Smooth muscle cell (in vitro differentiated cells): Measurements from ENCODE around the gene FAXC. TPM values are rescaled to one million over a fixed set of nuclear protein-coding genes. Genes with fewer than 3 reads are reported as not detected.

Experiments used
- DNase-seq: peaks from one replicate; lab custom pipeline; 2025; ENCODE audit not compliant: unreplicated experiment; lab: John Stamatoyannopoulos, UW
- H2AFZ ChIP-seq: fragments of 200-600 bp; sonication (generic); 2 replicates; pipeline ENCODE4 v1.6.0; 2016; ENCODE audit warnings: antibody characterized with exemption, low read depth, mild to moderate bottlenecking
- H3F3A ChIP-seq: fragments of 200-600 bp; sonication (generic); 2 replicates; pipeline ENCODE4 v1.6.0; 2017; ENCODE audit warnings: antibody characterized with exemption, low read depth
- H3K27ac ChIP-seq: fragments of 200-600 bp; sonication (generic); 2 replicates; pipeline ENCODE4 v1.5.1; 2016; ENCODE audit warnings: low read depth, mild to moderate bottlenecking
- H3K27me3 ChIP-seq: fragments of 200-600 bp; sonication (generic); 2 replicates; pipeline ENCODE4 v1.6.1; 2016; ENCODE audit warnings: low read depth, mild to moderate bottlenecking
- H3K36me3 ChIP-seq: fragments of 200-600 bp; sonication (generic); 2 replicates; pipeline ENCODE4 v1.5.1; 2016; ENCODE audit warnings: low read depth
- H3K4me1 ChIP-seq: fragments of 200-600 bp; sonication (generic); 2 replicates; pipeline ENCODE4 v1.5.1; 2016; ENCODE audit warnings: low read depth
- H3K4me2 ChIP-seq: fragments of 200-600 bp; sonication (generic); 2 replicates; pipeline ENCODE4 v1.6.0; 2016; ENCODE audit warnings: mild to moderate bottlenecking
- H3K4me3 ChIP-seq: fragments of 200-600 bp; sonication (generic); 2 replicates; pipeline ENCODE4 v1.5.1; 2016; ENCODE audit warnings: mild to moderate bottlenecking
- H3K79me2 ChIP-seq: fragments of 200-600 bp; sonication (generic); 2 replicates; pipeline ENCODE4 v1.6.0; 2016; ENCODE audit warnings: low read depth, mild to moderate bottlenecking
- H3K9ac ChIP-seq: fragments of 200-600 bp; sonication (generic); 2 replicates; pipeline ENCODE4 v1.6.0; 2016; ENCODE audit warnings: low read depth
- H3K9me3 ChIP-seq: fragments of 200-600 bp; sonication (generic); replicated peaks from 2 replicates; pipeline ENCODE4 v1.5.1; 2016; ENCODE audit warnings: low read depth
- H4K20me1 ChIP-seq: fragments of 200-600 bp; sonication (generic); 2 replicates; pipeline ENCODE4 v1.6.0; 2016; ENCODE audit warnings: low read depth
- WGBS: methylation state at CpG from one replicate; pipeline ENCODE4 v1.1.7; 2016; ENCODE audit warnings: low lambda C conversion rate; 5-methylcytosine and 5-hydroxymethylcytosine counted together
- polyA plus RNA-seq: library from polyadenylated mRNA; unstranded; fragments of >200 nt; fragmentation: Nextera tagmentation; extraction: Ambion mirVana; gene quantifications from 2 replicates; pipeline ENCODE4 v1.2.1, GENCODE V29; 2016
- total RNA-seq: library from RNA; depleted of rRNA; stranded (reverse); fragments of >200 nt; gene quantifications from 2 replicates; pipeline ENCODE4 v1.2.3, GENCODE V29; 2014
- TF ChIP-seq, protein P1 (sequence below): fragments of 200-600 bp; sonication (generic); IDR thresholded peaks from 2 replicates; pipeline ENCODE4 v1.5.1; 2017; ENCODE audit warnings: borderline replicate concordance, mild to moderate bottlenecking, antibody characterized with exemption; ENCODE audit not compliant: insufficient read depth, poor library complexity, severe bottlenecking

Gene FAXC
- total and polyA plus RNA-seq, 2 experiments from 2014 or later = 1.6 to 6.8 TPM

DNA sequence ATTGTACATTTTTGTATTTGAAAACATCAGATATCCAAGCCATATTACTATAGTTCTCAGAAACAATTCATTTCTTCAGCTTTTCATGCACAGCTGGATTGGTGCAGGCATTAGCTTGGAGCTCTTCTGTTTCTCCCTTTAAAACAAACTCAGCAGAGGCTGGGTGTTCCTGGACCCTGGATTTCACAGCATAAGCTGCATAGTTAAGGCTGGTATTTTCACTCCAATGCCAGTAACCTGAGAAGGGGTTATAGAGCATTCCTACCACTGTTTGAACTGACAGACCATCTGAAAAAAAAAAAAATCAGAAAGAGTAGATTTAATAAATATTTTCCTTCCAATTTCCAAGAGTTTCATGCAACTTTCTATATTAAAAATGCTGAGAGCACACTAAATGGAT lies 20.1 kb upstream of the FAXC start:
- H3K27ac ChIP-seq = no peak overlapping the region
- H3K9me3 ChIP-seq = no peaks in the 10 kb centered on the region
- no peak overlapping the region for H3K9ac ChIP-seq
- TF ChIP-seq, protein P1, sequence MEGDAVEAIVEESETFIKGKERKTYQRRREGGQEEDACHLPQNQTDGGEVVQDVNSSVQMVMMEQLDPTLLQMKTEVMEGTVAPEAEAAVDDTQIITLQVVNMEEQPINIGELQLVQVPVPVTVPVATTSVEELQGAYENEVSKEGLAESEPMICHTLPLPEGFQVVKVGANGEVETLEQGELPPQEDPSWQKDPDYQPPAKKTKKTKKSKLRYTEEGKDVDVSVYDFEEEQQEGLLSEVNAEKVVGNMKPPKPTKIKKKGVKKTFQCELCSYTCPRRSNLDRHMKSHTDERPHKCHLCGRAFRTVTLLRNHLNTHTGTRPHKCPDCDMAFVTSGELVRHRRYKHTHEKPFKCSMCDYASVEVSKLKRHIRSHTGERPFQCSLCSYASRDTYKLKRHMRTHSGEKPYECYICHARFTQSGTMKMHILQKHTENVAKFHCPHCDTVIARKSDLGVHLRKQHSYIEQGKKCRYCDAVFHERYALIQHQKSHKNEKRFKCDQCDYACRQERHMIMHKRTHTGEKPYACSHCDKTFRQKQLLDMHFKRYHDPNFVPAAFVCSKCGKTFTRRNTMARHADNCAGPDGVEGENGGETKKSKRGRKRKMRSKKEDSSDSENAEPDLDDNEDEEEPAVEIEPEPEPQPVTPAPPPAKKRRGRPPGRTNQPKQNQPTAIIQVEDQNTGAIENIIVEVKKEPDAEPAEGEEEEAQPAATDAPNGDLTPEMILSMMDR = no peak
- no peak overlapping the region for H3K4me2 ChIP-seq
- H3K36me3 ChIP-seq = no peaks in the 10 kb centered on the region
- H3K79me2 ChIP-seq = no peaks in the 10 kb centered on the region
- no peaks in the 10 kb centered on the region for H4K20me1 ChIP-seq
- no peaks in the 10 kb centered on the region for H3K27me3 ChIP-seq
- DNase-seq = no peak
- H3K4me3 ChIP-seq = no peak overlapping the region
- H3K4me1 ChIP-seq = peaks cover 11% of the 10 kb centered on the region
- H3F3A ChIP-seq = no peaks in the 10 kb centered on the region
- no peak overlapping the region for H2AFZ ChIP-seq

DNA sequence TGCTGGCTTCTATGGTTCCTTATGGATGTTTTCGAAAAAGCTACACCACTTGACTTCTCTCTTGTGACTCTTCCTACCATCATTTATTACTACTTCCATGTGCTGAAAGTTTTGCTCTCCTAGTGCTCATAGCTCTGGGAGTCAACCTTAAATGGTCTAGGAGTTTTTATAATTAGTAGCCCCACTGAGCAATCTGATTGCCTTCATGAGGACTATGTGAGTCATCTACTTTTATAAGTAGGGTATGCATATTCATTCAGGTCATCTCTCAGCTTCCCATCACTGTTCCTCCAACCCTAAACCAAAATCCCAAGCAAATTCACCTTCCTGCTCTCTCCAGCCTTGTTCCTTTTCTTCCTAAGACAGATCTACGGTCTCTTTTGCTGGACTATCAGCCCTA lies 17.4 kb upstream of the FAXC start:
- TF ChIP-seq, protein P1 = no peak
- no peak overlapping the region for H3K4me3 ChIP-seq
- H4K20me1 ChIP-seq = no peaks in the 10 kb centered on the region
- WGBS = 93% methylated on average over 2 of the region's 2 CpGs
- no peaks in the 10 kb centered on the region for H3K27me3 ChIP-seq
- DNase-seq = no peak
- no peaks in the 10 kb centered on the region for H3F3A ChIP-seq
- no peak overlapping the region for H3K27ac ChIP-seq
- H3K4me2 ChIP-seq = no peak overlapping the region
- peaks cover 11% of the 10 kb centered on the region for H3K4me1 ChIP-seq
- no peak overlapping the region for H2AFZ ChIP-seq
- no peaks in the 10 kb centered on the region for H3K79me2 ChIP-seq
- no peaks in the 10 kb centered on the region for H3K9me3 ChIP-seq
- no peak overlapping the region for H3K9ac ChIP-seq
- H3K36me3 ChIP-seq = no peaks in the 10 kb centered on the region

GRCh38 chr6:99364026-99364425 lies 14.6 kb upstream of the FAXC start:
- TF ChIP-seq, protein P1 = no peak
- Histone ChIP-seq H3K4me3 (no peak overlapping the region), H3K36me3 (no peaks in the 10 kb centered on the region), H3K4me2 (no peak overlapping the region), H3K27me3 (no peaks in the 10 kb centered on the region), H3F3A (no peaks in the 10 kb centered on the region), H3K9me3 (no peaks in the 10 kb centered on the region), H2AFZ (no peak overlapping the region), H3K27ac (no peak overlapping the region), H4K20me1 (no peaks in the 10 kb centered on the region), H3K4me1 (peaks cover 1% of the 10 kb centered on the region), H3K79me2 (no peaks in the 10 kb centered on the region), H3K9ac (no peak overlapping the region)
- WGBS = 93% methylated on average over 5 of the region's 5 CpGs
- no peak for DNase-seq

DNA sequence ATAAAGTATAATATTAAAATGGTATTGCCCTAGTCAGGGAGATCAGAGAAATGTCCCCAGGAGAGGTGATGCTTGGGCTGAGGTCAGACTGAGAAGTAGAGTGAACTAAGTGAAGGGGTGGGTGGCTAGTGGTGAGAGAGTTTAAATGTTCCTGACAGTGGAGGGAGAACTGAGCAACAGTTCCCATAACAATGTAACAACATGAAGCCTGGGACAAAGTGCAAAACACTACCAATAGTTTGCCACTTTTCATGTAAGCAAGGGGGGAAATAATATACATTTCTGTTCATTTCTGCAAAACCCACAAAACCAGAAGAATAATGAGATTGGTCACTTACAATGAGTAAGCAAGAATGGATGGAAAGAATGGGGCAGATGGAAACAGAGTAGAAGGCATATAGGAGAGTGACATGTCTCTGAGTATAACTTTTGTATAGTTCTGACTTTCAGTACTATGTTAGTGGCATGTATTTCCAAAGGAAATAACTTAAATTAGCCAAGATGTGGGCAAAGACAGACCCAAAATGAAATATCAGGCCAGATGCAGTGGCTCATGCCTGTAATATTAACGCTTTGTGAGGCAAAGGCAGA lies 13.3 kb upstream of the FAXC start:
- Histone ChIP-seq H3K27ac (no peak overlapping the region), H3K4me1 (no peaks in the 10 kb centered on the region), H3K4me3 (no peak overlapping the region), H3K9me3 (no peaks in the 10 kb centered on the region), H3K9ac (no peak overlapping the region), H2AFZ (no peak overlapping the region), H3K4me2 (no peak overlapping the region), H3K36me3 (no peaks in the 10 kb centered on the region), H3K27me3 (peaks cover 4% of the 10 kb centered on the region), H4K20me1 (no peaks in the 10 kb centered on the region), H3F3A (no peaks in the 10 kb centered on the region), H3K79me2 (no peaks in the 10 kb centered on the region)
- TF ChIP-seq, protein P1 = no peak
- WGBS = 96% methylated on average over 1 of the region's 1 CpG
- DNase-seq = no peak
